GM18868 (cell line): ENCODE results near the gene NUB1.
"Not testable (repeated sequence)": the region's sequence is repeated elsewhere in the genome, so short reads cannot be mapped to it uniquely, and the experiment has no call there.

Experiments
- ATAC-seq: cut with Tn5 transposase; IDR thresholded peaks from one replicate; pipeline ENCODE4 v1.9.1; 2021; ENCODE audit warnings: mild to moderate bottlenecking, moderate library complexity; ENCODE audit not compliant: unreplicated experiment

The NUB1 gene, protein sequence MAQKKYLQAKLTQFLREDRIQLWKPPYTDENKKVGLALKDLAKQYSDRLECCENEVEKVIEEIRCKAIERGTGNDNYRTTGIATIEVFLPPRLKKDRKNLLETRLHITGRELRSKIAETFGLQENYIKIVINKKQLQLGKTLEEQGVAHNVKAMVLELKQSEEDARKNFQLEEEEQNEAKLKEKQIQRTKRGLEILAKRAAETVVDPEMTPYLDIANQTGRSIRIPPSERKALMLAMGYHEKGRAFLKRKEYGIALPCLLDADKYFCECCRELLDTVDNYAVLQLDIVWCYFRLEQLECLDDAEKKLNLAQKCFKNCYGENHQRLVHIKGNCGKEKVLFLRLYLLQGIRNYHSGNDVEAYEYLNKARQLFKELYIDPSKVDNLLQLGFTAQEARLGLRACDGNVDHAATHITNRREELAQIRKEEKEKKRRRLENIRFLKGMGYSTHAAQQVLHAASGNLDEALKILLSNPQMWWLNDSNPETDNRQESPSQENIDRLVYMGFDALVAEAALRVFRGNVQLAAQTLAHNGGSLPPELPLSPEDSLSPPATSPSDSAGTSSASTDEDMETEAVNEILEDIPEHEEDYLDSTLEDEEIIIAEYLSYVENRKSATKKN

DNA sequence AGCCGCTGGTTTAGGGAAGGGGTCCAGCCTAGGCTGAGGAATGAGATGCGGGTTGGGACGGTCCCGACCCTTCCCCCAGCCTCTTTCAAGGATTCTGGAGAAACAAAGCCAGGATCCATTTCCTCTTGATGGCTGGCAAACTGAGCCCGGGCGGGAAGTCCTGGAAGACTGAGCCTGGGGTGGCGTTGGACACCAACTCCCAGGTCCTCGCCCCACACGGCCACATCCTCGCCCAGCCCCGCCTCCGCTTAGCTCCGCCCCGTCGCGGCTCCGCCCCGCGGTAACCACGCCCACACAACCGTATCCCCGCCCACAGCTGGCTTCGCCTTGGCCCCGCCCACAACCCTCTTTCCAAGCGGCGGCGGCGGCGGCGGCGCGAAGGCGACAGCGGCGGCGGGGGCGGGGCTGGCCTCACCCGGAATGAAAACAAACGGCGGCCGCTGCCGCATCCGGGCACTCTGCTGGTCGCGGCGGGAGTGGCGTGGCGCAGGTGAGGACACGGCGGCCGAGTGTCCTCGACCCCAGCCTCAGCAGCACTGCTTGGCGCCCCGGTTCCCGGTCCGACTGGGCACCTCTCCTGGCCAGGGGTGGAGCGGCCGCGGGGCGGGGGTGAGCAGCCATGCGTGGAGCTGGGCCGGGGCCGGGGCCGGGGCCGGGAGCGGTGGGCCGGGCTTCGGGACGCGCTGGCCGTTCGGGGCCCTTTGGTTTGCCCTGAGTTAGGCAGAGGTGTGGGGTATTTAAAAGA, at the start of gene NUB1:
TSS of gene NUB1 (plus strand) at position 456 of the 745 bp plus-strand sequence. CDS start 3,538 bp downstream, outside the sequence.
- peak; percentile 42 for ATAC-seq

DNA sequence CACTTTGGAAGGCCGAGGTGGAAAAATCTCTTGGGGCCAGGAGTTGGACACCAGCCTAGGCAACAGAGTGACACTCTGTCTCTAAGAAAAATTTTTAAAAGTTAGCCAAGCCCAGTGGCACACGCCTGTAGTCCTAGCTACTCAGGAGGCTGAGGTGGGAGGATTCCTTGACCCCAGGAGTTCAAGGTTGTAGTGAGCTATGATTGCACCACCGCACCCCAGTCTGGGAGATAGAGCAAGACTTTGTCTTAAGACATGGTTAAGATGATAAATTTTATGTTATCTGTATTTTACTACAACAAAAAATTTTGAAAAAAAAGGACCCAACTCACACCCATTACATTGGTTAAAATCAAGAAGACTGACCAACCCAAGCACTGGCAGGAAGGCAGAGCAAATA, 48.8 kb upstream of the NUB1 start:
- ATAC-seq, result no peak

DNA sequence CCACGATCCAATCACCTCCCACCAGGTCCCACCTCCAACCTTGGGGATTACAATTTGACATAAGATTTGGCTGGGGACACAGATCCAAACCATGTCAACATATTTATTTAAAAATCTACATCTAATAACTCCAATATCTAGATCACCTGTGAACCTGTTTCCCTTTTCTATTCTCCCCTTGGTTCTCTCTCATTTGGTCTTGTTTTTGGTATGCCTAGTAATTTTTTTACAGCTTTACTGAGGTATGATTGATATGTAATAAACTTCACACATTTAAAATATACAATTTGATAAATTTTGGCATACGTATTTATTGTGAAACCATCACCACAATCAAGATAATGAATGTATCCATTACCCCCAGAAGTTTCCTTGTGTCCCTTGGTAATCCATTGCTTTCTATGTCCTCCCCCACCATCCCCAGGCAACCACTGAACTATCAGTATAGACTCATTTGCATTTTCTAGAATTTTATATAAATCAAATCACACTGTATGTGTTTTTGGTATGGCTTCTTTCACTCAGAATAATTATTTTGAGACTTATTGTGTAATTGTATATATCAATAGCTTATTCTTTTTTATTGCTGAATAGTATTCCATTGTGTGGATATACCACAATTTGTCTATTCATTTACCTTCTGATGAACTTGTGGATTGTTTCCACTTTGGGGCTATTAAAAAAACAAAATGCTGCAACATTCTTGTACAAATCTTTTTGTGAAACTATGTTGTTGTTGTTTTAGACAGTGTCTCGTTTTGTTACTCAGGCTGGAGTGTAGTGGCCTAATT, 45.2 kb upstream of the NUB1 start:
- ATAC-seq, result no peak

DNA sequence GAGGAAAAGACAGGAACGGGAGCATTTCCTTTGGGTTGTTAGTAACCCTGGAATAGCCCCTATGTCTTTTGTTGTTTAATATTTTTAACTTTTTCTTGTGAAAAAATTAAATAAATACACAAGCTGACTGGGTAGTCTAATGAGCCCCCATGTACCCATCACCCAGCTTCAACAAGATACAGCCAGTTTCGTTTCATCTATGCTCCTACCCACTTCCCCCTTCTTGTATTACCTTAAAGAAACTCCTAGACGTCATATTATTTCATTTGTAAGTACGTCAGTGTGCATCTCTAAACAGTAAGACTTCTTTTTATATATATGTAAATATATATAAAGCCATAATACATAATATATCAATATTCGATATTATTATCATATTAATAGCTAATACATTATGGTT, 42.8 kb upstream of the NUB1 start:
- ATAC-seq, result no peak

DNA sequence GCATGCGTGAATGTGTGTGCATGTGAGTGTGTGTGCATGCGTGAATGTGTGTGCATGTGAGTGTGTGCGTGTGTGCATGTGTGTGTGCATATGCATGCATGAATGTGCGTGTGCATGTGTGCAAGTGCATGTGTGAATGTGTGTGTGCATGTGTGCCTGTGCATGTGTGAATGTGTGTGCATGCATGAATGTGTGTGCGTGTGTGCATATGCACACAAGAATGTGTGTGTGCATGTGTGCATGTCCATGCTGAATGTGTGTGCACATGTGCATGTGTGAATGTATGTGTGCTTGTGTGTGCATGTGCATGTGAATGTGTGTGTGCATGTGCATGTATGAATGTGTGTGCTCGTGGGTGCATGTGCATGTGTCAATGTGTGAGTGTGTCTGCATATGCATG, 42.1 kb upstream of the NUB1 start:
- ATAC-seq, result no peak

DNA sequence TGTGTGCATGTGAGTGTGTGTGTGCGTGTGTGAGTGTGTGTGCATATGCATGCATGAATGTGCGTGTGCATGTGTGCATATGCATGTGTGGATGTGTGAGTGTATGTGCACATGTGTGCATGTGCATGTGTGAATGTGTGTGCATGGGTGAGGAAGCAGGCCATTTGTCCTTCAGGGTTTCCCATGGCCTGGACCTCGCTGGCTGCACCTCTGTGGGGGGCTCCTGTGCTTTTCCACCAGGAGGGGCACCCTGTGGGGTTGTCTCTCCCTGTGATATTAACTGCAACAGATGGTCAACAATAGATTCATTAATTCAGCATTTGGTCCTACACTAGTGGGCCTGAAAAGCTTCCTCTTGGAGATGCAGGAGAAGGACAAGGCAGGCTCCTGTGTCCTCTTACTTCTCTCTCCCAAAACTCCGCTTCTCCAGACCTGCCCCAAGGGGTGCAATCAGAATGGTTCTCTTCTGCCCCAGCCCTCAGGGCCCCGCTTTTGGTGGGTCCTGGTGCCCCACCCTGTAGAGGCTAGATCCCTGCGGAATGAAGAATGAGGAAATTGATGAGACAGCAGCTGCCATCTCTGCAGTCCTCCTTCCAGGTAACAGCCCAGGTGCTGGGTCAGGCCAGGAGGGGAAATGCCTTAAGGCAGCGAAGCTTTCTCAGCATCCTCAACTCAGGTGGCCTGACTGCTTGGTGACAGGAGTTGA, 41.5 kb upstream of the NUB1 start:
- ATAC-seq, result no peak

DNA sequence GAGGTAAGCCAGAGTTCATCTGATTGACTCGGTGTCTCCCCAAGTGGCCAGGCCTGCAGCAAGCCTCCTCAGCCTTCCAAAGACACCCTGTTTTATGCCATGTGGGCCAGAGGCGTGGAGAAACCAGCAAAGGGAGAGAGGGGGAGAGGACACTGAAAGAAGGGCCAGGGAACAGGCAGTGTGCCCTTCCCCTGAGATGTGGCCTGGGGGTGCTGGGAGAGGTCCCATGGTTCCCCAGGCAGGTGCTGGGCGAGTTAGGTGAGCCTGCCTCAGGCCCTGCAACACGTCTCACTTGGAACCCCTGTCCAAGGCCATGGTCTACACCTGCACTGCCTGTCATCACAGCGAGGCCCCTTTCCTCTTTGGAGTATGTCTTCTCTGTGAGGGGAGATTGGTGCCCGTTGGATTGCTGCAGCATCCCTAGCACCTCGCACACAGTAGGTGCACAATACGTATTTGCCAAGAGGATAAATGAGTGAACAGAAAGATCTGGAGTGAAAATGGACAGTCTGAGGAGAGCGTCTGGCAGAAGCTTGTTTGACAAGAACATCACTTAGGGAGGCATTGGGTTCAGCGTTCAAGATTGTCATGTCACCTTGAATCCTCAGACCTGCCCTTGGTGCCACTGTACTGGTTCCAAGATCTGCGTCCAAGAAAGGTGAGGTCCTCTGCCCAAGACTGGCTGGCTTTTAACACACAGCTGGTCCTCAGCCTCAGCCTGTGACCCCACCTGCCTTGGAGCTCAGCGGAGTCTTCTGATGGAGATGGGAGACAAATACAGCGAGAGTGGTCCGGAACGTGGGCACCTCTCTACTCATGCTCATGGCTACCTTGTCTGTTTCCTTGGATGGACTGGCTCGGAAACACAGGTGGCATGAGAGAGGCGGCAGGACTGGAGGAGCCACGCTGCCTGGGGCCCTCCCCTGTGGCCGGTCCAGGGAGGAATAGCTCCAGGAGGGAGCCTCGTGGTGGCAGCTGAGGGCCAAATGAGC, 39.8 kb upstream of the NUB1 start:
- ATAC-seq, result no peak

DNA sequence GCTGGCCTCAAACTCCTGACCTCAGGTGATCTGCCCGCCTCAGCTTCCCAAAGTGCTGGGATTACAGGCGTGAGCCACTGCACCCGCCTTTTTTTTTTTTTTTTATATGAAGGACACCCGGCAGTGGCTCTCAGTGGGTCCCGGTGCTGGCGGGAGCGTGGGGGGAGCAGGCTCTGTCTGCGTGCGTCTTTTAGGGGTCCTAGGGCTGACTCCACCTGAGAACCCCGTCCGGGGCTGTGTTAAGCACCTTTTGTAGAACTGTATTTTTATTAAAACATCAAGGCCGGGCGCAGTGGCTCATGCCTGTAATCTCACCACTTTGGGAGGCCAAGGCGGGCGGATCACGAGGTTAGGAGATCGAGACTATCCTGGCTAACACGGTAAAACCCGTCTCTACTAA, 37.4 kb upstream of the NUB1 start:
- not testable (repeated sequence) for ATAC-seq

DNA sequence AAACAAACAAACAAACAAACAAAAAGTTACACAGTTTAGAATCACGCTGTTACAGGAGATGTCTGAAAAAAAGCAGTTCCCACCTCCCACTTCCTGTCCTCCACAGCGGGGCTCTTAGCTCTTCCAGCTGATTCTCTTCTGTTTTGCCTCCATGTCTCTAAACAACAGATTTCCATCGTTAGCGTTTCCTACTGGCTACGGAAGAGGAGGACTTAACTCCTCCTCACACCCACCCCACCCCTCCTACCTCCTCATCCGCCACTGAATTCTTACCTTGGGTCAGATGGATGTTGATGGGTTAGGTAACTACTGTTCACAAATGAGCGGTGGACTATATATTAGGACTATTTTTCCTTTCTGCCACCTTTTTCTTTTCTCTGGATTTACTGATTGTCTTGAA, 36.8 kb upstream of the NUB1 start:
- ATAC-seq, result no peak

DNA sequence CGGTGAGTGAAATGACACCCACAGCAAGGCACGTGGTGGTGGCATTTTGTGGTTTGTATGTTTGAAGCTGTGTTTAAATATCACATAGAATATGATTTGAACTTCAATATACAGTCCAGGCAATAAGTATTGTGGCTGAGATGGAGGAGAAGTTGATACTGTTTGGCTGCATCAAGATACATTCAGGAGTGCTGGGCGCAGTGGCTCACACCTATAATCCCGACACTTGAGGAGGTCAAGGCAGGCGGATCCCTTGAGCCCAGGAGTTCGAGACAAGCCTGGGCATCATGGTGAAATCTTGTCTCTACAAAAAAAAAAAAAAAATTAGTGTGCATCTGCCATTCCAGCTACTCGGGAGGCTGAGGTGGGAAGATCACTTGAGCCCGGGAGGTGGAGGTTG, 35.2 kb upstream of the NUB1 start:
- ATAC-seq, result no peak

DNA sequence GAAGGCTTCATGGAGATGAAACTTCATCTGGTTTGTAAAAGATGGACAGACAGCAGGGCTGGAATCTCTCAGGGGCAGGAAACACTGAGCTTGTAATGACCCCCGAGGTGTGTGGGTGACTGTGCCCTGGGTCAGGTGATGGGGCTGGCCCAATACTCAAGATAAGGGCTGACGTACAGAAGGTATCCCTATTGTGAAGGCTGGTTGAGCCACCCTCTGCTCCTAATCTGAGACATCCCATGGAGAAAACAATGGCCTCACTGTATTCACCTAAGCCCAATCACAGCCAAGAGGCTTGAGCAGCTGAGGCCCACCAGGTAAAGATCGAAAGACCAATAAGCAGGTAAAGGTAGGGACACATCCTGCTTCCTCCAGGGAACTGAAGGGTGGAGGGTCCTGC, 34.8 kb upstream of the NUB1 start:
- ATAC-seq, result no peak

DNA sequence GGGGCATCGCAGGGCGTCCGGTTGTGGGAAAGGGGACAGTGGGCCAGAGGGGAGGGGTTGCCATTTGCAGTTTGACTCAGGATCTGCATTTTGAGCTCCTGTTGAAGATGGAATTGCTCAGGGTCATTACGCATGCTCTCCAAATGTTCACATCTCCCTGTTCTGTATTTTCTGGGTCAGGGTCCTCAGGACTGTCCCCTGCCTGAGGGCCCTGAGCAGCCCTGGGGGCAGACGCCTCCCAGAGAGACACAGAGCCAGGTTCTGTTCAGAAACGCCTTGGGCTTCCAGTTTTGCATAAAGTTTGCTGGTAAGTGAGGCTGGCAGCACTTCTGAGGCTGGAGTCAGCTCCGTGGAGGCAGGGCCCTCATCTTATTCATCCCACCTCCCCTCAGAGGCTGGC, 34.1 kb upstream of the NUB1 start:
- ATAC-seq, result no peak

DNA sequence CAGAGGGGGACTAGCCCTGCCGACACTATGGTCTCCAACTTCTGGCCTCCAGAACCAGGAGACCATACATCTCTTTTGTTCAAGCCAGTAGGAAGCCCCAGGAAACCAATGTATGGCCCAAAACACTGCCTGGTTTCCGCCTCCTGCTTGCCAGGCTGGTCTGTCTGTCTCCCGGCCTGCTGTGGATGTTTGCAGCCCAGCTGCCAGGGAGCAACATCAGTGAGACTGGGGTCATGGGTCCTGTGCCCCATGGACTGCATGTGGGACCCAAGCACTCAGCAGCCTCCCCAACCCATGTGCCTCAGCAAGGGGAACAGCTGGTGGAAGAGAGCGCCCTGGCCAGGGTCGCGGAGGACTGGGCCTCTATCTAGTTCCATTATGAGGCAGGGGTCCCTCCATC, 33.4 kb upstream of the NUB1 start:
- no peak for ATAC-seq

DNA sequence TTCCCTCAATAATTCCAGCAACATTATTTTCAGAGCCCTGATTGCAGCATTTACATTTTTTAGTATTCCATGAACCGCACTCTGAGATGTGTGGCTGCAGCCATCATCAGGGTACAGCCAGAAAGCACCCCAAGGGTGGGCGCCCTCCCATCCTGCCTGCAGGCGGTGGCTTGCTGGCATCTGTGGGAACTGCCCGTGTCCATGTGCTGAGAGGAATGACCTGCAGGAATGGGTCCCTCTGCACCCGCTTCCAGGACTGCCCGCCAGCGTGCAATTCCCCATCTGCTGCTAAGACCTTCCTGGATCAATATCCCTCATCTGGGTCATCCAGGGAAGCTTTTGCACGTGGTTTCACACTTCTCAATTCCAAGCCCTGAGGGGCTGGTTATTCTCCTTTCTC, 32.8 kb upstream of the NUB1 start:
- no peak for ATAC-seq

DNA sequence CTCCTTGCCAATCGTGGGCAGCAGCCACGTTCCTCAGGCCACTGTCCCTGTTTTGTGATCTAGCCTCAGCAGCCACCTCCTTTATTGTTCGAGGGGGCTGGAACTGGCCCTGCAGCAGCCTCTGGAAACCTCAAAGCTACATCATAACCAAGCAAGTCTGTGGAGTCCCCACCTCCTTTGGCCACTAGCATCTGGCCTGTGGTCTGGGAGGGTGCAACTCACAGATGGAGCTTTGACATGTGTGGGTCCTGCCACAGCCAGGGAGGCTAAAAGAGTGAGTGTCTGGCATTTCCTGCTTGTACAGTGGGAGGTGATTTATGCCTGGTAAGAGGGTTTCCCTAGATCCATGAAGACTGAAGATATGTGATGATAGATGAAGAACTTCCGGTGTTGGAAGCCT, 32.3 kb upstream of the NUB1 start:
- no peak for ATAC-seq

DNA sequence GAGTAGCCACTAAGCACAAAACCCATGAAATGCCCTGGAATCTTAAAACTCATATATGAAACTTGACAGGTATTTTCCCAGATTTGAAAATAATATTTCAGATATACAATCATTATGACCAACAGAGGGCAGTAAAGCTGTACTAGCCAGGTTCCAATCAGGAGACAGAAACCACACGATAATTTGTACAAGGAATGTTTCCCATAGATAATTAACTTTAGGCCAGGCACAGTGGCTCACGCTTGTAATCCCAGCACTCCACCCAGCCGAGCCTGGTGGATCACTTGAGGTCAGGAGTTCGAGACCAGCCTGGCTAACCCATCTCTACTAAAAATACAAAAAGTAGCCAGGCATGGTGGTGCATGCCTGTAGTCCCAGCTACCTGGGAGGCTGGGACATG, 31.0 kb upstream of the NUB1 start:
- ATAC-seq, result no peak

DNA sequence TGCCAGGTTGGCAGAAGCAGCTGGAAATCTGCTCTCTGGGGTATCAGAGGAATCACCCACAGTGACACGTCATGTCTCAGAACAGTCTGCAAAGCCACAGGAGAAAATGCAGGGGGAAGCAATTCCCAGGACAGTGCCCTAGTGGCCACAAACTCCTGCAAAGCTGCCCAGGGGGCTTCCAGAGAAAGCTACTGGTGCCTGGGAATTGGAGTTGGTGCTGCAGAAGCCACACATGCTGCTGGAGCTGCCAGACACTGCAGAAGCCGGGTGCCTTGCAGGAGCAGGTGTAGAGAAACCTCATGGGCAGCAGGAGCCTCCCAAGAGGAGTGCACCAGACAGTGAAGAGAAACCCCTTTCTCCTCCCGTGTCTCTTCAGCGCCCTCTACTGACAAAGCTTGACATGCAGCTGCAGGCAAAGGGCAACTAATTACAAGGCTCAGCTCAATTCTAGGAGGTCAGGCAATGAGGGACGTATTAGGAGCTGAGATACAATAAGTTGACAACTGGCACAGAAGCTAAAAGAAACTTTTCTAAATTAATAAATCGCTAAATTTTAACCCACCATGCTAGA, 30.2 kb upstream of the NUB1 start:
- no peak for ATAC-seq

DNA sequence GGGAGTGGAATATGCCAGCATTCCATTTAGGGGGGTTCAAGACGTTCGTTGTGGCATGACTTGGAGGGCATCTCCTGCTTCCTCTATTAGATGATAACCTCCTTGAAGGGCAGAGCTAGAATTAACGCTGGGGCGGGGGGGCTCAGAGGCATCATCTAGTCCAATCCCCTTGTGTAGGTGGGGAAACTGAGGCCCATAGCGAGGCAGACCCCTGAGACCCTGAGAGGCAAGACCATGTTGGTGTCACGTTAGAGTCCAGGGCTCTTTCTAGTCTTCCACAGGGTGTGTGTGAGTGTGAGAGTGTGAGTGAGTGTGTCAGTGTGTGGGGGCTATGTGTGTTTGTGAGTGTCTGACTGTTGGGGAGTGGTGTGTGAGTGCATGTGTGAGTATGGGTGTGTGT, 29.3 kb upstream of the NUB1 start:
- no peak for ATAC-seq
